C4-2B (cell line): Measurements from ENCODE around the gene KCNQ5.
A peak's percentile ranks its signal among the peaks of the same experiment; 100 is the strongest.

Source experiments
- H3K27ac ChIP-seq: fragments of 450-650 bp; 2 replicates; pipeline ENCODE4 v1.5.1; 2017
- CTCF ChIP-seq: fragments of 450-650 bp; conservative IDR thresholded peaks from 2 replicates; pipeline ENCODE4 v1.5.1; 2017; ENCODE audit warnings: mild to moderate bottlenecking
- ZFX ChIP-seq: fragments of 450-650 bp; IDR thresholded peaks from 2 replicates; pipeline ENCODE4 v1.6.1; 2017

KCNQ5 gene

GRCh38 chr6:72624557-72625160, 2.8 kb downstream of the KCNQ5 start:
- TF ChIP-seq CTCF (peak; percentile 79), ZFX (no peak)
- no peak overlapping the region for H3K27ac ChIP-seq

DNA sequence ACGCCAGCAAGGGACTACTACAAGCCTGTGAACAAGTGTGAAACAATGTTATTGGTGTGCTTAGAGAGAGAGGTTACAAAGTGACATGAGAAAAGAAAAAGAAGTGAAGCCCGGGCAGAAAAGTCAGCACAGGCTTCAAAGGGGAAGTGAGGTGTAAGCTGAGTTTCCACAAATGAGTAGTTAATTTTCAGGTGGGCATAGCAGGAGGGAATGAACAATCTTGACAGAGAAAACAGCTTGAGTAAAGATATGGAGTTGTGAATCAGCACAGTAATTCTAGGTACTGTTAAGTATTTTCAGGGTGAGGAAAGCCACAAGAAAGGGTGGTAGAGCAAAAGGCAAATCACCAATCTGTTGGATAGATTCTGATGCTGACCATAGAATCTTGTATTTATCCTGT, 4.3 kb downstream of the KCNQ5 start:
- no peak for TF ChIP-seq ZFX
- TF ChIP-seq CTCF, result no peak
- H3K27ac ChIP-seq, result no peak overlapping the region

GRCh38 chr6:72627539-72627938, 5.7 kb downstream of the KCNQ5 start:
- no peak overlapping the region for H3K27ac ChIP-seq
- no peak for TF ChIP-seq CTCF

- H3K27ac ChIP-seq, result no peak overlapping the region
- TF ChIP-seq ZFX, result no peak
- no peak for TF ChIP-seq CTCF
Measured at GRCh38 chr6:72631480-72631879, 9.6 kb downstream of the KCNQ5 start.

- no peak overlapping the region for H3K27ac ChIP-seq
- TF ChIP-seq CTCF, result no peak
- no peak for TF ChIP-seq ZFX
Measured at GRCh38 chr6:72635636-72636035, 13.8 kb downstream of the KCNQ5 start.

DNA sequence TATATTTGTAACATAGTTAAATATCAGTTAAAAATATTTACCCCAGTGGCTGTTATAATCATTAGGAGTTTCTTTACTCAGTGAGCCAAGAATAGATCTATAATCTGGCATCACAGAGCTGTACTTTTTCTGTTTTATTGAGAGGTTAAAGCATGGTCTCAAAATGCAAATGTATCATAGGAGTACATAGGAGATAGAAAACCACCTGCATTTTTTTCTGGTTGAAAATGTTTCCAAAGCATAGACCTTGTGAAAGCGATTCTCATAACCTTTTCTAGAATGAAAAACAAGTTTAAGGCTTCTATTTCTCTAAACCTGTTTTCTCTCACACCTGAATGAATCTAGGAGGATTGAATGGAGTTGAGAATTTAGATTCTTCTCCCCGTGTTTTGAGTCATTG, 14.4 kb downstream of the KCNQ5 start:
- TF ChIP-seq CTCF (no peak), ZFX (no peak)
- H3K27ac ChIP-seq, result no peak overlapping the region

- H3K27ac ChIP-seq, result no peak overlapping the region
- TF ChIP-seq CTCF (no peak), ZFX (no peak)
Measured at GRCh38 chr6:72636786-72637185, 14.9 kb downstream of the KCNQ5 start.
